GF-D8 (cell line): Measurements from ENCODE around the gene GCNT4.
"Not testable (repeated sequence)": the region's sequence is repeated elsewhere in the genome, so short reads cannot be mapped to it uniquely, and the experiment has no call there.

Experiments
- DNase-seq: peaks from one replicate; lab custom pipeline; 2025; lab: John Stamatoyannopoulos, UW

The GCNT4 gene

GRCh38 chr5:75052192-75053053 lies at the start of gene GCNT4:
Gene GCNT4 (minus strand): TSS chr5:75052558. CDS start chr5:75030037, 22,521 bp downstream.
- no peak for DNase-seq

DNA sequence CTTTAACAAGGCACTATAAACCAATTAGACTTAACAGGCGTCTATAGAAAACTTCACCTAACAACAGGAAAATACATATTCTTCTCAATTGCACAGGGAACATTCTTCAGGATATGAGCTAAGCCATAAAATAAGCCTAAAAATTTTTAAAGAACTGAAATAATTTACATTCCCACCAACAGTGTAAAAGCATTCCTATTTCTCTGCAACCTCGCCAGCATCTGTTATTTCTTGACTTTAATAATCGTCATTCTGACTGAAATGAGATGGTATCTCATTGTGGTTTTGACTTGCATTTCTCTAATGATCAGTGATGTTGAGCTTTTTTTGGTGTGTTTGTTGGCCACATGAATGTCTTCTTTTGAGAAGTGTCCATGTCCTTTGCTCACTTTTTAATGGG lies 43.6 kb upstream of the GCNT4 start:
- not testable (repeated sequence) for DNase-seq

DNA sequence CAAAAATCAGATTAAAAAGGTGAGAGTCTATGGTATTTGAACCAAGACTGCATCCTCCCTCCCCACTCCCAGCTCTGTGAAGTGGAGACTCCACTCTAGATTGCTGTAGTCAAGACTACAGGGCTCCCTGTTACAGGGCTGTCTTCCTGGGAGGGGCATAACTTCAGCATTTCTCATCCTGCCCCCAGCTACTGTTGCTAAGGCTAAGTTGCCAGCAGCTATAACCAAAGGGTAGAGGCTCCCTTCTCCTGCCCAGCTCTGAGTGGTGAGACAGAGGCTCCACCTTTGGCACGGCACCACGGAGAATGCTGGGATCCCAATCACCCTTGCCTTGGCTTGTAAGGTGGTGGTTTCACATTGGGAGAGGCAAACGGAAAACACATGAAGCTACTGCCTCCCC lies 39.2 kb upstream of the GCNT4 start:
- no peak for DNase-seq

DNA sequence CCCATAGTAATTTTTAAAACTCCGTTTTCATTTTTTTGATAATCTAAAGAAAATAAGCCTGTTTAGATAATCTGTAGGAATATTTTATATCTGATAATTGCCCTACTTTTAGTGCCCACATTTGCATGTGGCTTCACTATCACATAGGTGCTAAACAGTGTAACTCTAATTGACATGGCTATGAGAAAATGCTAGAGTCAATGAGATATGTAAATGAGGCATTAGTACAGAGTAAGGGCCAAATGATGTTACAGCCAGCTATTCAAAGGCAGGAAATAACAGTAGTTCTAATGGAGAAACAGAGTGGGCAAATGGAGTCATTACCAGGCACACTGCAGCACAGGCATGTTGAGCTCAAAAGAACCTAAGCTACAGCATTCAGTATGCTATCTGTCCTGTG lies 37.3 kb upstream of the GCNT4 start:
- DNase-seq = no peak

DNA sequence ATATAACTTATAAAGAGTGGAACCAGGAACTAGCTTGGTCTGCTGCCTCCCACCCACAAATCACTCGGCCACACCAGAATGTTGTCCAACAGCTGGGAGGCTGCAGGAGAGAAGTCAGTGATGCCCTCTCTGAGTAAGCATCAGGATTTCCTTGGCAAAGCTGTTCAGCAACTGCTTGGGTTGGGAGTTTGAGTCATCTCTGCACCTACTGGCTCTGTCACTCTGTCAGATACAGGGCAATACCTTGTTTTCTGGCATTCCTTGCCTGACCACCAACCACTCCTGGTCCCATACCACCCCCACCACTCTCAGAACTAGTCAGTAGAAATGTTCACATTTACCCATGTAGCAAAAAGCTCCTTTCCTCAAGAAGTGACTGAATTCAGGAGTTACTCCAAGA lies 36.8 kb upstream of the GCNT4 start:
- no peak for DNase-seq

DNA sequence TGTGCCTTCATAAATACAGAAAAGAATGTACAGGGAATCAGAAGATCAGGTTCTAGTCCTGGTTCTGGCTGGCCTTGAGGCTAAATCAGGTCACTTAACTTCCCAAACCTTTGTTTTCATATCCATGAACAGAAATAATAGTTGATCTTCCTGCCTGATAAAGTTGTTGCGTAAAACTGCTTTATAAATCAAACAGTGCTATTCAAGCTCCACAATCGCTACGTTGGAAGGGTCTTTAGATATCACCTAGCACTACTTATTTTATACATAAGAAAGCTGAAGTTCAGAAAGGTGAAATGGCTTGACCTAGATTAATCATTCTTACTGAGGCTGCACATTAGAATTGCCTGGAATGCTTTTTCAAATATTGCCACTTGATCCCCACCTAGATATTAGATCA lies 36.3 kb upstream of the GCNT4 start:
- DNase-seq = no peak

DNA sequence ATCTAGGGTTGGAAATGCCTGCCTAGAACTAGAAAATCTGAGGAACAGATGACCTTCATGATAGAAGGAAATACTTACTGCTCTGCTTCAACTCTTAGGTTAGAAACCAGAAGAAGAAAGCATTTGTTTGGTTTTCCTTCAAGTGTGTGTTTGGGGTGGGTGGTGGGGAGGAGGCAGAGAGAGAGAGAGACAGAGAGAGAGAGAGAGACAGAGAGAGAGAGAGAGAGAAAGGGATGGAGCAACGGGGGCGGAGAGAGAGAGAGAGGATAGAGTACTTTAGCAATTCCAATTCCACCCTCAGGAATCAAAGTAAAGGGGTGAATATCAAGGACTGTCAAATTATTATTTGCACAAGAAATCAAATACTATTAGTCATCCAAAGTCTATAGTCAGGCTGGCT lies 29.2 kb upstream of the GCNT4 start:
- no peak for DNase-seq

DNA sequence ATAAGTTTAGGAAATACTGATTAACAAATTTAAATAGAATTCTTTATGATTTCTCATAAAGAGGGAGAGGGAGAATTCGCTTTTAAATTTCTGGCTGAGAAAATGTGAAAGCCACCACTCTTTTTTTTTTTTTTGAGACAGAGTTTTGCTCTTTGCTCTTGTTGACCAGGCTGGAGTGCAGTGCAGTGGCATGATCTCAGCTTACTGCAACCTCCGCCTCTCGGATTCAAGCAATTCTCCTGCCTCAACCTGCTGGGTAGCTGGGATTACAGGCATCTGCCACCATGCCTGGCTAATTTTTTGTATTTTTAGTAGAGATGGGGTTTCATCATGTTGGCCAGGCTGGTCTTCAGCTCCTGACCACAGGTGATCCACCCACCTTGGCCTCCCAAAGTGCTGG lies 27.0 kb upstream of the GCNT4 start:
- DNase-seq = not testable (repeated sequence)

GRCh38 chr5:75078027-75078426 lies 25.7 kb upstream of the GCNT4 start:
- DNase-seq = no peak

- DNase-seq = no peak
These were observed 19.7 kb upstream of the GCNT4 start for GRCh38 chr5:75072061-75072460.

DNA sequence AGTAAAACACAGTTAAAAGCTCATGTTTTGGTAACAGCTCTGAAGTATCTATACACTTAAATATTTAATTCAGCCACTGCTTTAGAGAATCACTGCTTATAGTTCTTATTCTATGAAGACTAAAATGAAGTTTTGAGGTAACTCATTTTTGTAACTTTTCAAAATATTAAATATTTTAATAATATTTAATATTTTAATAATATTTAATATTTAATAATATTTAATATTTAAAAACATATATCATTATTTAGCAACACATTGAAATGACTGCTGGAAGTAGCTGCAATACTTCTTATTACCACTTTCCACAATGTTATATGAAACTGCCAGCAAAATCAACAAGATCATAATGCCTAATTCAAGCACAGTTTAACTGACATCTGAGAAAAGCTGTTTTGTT lies 18.7 kb upstream of the GCNT4 start:
- DNase-seq = no peak

DNA sequence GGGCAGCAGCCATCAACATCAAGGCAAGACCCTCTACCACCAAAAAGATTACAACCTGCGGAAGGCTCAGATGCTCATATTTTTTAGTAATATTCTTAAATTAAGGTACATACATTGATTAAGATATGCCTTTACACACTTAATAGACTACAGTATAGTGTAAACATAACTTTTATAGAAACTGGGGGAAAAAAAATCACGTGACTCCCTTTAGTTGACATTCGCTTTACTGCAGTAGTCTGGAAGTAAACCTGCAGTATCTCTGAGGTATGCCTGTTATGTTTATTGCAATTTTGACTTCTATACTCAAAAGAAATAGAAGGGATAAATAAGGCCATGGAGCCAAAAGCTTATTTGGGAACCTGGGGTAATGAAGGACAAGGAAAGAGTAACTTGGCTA lies 15.1 kb upstream of the GCNT4 start:
- no peak for DNase-seq

- no peak for DNase-seq
These were observed 10.7 kb upstream of the GCNT4 start for GRCh38 chr5:75062925-75063531.

GRCh38 chr5:75059912-75060545 lies 7.7 kb upstream of the GCNT4 start:
- DNase-seq = no peak

- DNase-seq = no peak
These were observed 6.7 kb upstream of the GCNT4 start for GRCh38 chr5:75058986-75059535.

DNA sequence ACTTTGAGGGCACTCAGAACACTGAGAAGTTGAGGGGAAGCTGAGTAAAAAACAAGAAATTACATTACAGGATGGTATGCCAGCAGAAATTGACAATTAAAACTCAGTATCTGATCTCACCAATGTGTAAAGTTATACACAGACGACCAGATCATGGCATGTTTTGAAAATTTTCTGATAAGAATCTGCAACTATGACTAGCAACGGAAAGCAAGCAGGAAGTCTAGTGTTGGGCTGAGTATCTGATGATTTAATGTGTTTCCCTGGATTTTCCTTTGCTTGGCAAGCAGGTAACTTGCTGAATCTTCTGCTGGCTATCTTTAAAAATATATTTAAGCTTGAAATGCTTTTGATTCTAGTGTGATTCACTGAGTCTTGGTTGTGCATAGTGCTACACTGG lies 5.2 kb upstream of the GCNT4 start:
- no peak for DNase-seq

DNA sequence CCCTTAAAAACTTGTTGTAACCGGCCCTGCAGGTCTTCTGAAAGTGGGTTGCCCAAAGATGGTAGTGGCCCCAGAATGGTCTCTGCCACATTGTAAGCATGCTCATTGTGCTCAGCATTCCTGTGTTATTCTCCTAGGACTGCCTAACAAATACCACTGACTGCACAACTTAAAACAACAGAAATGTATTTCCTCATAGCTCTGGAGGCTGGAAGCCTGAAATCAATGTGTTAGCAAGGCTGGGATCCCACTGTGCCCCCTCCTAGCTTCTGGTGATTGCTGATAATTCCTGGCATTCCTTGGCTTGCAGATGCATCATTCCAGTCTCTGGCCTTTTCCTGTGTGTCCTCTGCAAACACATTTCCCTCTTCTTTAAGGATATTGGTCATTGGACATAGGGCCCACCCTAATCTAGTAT lies 3.4 kb upstream of the GCNT4 start:
- DNase-seq = no peak

DNA sequence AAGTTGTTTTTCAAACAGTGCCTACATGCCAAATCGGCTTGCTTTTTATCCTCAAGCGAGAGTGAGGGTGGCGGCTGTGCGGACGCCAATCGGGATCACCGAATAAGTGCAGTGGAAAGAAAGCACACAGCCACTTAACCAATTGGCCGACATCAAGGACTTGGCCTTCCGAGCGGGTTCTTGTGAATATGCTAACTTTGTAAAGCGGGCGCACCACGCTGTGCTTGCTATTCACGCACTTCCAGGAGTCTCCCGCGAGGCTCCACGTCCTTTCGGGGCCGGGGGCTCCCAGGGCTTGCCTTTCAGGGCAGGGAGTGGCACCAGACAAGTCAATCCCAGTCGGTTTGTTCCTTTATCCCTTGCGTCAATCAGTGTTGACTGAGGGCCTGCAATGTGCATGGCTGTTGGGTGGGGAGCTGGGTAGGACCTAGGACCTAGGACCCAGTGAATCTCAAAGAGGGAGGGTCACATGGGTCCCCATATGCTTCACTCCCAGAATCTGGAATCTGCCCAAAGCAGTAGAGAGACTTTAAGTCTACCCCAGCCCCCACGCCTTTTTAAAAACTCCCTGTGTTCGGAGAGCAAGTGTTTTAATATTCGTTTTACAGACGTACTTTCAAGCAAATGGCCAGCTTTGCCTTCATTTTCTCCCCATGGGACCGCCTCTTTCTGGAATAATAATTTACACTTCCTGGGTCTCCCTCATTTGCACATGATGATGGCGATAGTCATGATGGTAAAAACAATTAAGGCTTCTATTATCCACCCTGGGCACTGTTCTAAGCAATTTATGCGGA lies 2.0 kb upstream of the GCNT4 start:
- DNase-seq = no peak

DNA sequence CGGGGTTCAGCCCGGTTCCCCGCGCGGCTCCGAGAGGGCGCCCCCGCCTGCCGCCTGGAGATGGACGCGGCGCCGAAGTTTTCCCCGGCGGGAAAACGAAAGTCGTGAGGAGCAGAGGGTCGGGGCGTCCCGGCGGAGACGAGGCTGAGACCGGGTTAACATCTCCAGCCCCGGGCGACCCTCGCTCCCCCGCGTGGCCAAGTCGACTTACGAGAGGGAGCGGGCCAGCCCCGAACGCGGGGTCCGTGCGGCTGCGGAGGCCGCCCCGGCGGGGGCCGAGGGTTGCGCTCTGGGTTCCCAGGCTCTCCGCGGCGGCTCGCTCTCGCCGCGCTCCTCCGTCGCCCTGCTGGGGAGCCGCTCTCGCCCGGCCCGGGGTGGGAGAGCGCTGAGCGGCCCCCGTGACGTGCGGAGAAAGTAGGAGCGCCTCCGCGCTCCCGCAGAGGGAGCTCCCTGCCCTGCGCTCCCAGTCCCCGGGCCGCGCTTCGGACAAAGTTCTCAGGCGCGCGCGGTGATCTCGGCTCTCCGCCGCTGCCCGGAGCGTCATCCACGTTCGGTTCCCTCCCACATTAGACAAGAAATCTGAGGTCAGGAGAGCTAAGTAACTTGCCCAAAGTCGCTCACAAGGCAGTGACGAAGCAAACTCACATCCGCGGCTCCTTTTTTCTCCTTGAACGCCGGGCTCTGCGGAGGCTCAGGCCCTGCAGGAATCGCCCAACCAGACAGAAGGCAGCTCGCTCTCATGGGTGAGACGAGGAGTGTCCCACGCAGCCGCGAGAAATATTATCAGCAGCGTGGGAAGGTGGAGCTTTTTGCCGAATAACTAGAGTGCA lies 1.2 kb upstream of the GCNT4 start:
- no peak for DNase-seq

DNA sequence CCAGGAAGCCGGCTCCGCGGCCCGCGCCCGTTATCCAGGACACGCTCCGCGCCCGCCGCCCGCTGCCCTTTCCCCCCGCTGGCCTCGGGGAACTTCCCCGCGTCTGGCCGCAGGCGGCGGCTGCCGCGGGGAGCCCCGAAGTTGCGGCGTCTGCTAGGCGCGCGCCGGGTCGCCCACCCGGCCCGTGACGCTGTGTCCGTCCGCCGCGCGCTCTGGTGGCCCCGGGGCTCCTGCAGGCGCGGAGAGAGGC lies 621 bp upstream of the GCNT4 start:
- DNase-seq = no peak

DNA sequence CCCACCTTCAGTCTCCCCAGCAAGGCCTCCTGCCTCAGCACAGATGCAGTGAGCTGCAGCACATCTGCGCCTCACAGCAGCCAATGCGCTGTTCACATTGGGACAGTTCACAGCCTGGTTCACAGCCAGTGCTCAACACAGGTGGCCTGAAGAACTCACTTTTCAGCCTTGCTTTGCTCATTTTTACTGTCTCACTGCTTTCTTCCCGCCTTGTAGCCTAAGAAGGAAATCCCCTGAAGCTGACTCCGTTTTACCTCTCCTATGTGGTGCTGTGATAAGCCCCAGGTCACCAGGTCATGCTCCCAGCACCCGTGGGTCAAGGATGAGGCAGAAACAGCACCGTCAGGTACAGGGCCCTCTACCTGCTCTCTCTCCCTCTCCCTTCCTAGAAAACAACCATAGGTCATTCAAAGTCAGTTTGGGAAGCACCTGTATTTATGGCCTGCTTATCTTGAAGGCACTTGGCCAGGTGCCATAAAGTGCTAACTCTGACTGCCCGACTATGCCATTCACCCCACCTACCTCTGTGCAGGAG lies 1.1 kb downstream of the GCNT4 start:
- DNase-seq = no peak
